HPDE6-E6E7 (cell line): ENCODE results near the gene TNNT2.

Experiments
- DNase-seq: peaks from one replicate; pipeline ENCODE4 v3.0.0; 2011; ENCODE audit warnings: missing footprints; ENCODE audit errors: extremely low spot score

Gene TNNT2

GRCh38 chr1:201316556-201316955 lies 60.9 kb downstream of the TNNT2 start:
- no peak for DNase-seq

DNA sequence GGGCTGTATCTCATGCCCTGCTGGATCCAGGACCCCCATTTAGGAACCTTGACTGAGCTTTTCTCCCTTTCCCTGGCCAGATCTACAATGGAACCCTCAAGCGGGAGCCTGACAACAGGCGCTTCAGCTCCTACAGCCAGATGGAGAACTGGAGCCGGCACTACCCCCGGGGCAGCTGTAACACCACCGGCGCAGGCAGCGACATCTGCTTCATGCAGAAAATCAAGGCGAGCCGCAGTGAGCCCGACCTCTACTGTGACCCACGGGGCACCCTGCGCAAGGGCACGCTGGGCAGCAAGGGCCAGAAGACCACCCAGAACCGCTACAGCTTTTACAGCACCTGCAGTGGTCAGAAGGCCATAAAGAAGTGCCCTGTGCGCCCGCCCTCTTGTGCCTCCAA lies 64.4 kb downstream of the TNNT2 start:
- no peak for DNase-seq

DNA sequence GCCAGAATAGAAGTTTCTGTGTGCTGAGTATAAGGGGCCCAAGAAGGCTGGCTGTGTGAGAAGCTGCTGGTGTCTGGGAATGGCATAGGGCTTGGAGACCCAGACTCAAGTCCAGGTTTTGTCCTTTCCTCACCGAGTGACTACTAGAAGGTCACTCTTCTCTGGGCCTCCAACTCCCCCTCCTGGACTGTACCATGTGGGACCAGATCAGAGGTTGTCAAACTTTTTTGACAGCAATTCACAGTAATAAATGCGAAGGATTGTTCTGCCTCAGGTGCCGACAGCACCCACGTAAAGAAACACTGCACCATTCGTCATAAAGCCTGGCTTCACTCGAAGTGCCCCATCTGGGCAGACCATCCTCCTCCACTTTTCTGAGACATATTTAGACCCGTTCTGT lies 65.2 kb downstream of the TNNT2 start:
- no peak for DNase-seq

GRCh38 chr1:201311356-201312011 lies 66.0 kb downstream of the TNNT2 start:
- DNase-seq: no peak

GRCh38 chr1:201310986-201311355 lies 66.5 kb downstream of the TNNT2 start:
- DNase-seq: no peak

DNA sequence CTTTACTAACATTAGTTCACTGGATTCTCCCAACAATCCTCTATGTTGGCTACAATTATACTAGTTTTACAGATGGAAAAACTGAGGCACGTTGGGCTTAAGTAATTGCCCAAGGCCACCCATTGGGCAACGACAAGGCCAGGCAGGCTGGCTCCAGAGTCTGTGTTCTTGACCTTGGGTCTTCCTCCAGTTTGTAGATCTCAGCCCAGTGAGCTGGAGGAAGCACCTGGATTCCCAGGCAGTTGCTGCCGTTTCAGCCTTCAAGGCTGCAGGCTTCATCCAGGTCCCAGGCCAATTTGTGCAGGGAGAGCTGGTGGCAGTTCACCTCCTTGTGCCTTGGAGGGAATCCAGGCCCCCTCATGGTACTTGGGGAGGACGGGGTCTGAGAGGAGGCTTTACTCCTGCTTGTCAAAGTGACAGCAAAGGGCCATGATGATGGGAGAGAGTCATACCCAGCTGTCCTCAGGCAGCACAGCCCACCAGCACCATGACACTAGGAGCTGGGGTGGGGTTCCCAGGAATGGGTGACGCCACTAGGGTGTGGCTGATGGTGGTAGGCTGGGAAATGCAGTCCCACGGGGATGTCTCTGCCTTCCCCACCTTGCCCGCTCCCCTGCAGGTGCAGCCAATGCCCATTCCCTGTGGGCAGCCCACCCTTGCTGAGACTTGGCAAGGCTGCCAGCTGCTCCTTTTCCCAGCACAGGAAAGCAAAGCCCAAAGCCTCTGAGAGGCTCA lies 67.1 kb downstream of the TNNT2 start:
- DNase-seq: no peak

DNA sequence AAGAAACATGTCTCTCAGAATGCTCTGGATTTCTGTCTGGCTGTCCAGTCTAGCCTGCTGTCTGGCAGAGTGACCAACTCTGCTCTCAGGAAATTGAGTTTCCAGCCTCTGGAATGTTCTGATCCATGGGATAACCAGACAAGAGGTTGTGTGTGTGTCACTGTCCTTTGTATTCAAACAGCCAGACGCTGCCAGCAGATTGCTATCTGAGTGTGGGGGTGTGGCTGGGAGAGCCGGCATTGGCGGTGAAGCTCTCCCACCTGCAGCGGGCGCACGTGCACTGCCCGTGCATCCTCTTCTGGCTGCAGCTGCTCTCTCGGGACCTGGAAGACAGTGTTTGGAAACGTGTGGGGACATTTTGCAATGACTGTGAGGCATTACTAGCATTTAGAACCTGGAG lies 68.1 kb downstream of the TNNT2 start:
- no peak for DNase-seq
